GM19035 (cell line): ENCODE measurements around the gene CACNA1F.

Experiments used
- ATAC-seq: cut with Tn5 transposase; IDR thresholded peaks from one replicate; pipeline ENCODE4 v1.9.1; 2021; ENCODE audit not compliant: unreplicated experiment

The CACNA1F gene

DNA sequence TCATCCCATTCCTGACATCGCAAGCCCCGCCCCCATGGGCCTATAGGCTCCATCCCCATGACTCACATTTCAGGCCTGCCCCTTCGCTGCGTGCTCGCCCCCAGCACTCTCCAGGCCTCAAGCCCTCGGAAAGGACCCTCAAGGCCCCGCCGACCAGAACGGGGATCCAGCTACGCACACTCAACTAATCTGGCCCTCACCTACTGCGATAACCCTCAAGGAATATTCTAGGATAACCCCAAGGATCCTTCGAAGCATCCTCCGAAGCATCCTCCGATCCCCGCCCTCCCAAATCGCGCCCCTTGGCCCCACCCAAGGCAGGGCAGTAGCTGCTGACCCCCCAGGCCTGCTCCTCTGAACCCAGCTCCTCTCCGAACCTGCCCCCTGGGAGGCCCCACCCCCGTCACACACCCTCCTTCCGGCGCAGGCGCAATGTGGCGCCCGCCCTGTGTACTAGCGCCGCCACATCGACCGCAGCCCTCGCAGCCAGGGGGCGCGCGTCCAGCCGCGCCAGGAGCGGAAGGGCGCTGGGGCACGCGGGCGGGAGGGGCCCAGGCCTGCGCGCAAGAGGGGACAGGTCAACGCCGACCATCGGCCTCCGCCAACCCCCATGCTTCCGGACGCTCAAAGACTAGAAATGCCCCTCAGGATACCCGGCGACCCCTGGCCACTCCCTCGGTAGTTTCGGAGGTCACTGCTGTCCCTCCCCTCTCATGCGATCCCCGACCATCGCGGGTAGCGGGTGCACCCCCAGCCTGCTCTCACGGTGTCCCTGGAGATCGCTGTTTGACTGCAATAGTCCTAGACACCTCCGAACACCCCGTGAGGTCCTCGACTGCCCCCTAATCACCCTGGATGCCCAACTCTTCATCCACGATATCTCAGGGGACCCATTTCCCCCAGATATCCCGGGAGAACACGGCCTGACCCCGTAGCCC lies 77.0 kb downstream of the CACNA1F start:
- peak; percentile 91 for ATAC-seq

DNA sequence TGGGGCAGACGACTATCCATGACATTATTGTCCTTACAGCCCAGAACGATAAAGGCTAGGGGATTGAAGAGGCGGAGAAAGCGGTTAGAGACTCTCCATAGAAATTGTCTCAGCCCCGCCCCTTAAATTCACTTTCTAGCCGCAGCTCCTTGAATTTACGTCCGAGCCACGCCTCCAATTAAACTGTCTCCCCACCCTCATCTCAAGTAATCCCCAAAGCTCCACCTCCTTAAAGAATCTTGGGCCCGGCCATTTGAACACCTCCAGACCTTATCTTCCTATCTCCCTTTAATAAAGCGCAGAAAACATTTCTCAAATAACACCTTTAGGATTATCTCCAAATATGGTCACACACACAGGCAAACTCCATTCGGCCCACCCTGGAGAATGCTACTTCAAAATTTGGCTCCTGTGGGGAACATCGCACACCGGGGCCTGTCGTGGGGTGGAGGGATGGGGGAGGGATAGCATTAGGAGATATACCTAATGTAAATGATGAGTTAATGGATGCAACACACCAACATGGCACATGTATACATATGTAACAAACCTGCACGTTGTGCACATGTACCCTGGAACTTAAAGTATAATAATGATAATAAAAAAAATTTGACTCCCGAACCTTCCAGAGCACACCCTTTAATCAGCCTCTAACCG lies 77.8 kb downstream of the CACNA1F start:
- no peak for ATAC-seq
